ELF-1 (cell line): ENCODE measurements around the gene ACO2.

Experiments used
- DNase-seq: peaks from one replicate; pipeline ENCODE4 v3.0.0-alpha.2; 2016; ENCODE audit warnings: low read depth, low spot score

The ACO2 gene

GRCh38 chr22:41488596-41489385, 19.9 kb downstream of the ACO2 start:
- no peak for DNase-seq

- DNase-seq = no peak
Observed at GRCh38 chr22:41491374-41492100, 22.6 kb downstream of the ACO2 start.

- DNase-seq = no peak
Observed at GRCh38 chr22:41498303-41498835, 29.5 kb downstream of the ACO2 start.

GRCh38 chr22:41499624-41500280, 30.8 kb downstream of the ACO2 start:
- DNase-seq = no peak

- no peak for DNase-seq
Observed at GRCh38 chr22:41500303-41500702, 31.4 kb downstream of the ACO2 start.

GRCh38 chr22:41501209-41501608, 32.3 kb downstream of the ACO2 start:
- DNase-seq = no peak

- DNase-seq = no peak
Observed at GRCh38 chr22:41504397-41504796, 35.5 kb downstream of the ACO2 start.

- no peak for DNase-seq
Observed at GRCh38 chr22:41504816-41505215, 35.9 kb downstream of the ACO2 start.

- no peak for DNase-seq
Observed at GRCh38 chr22:41505511-41506220, 36.7 kb downstream of the ACO2 start.

- no peak for DNase-seq
Observed at GRCh38 chr22:41507330-41508063, 38.6 kb downstream of the ACO2 start.

- DNase-seq = no peak
Observed at GRCh38 chr22:41508770-41509170, 39.9 kb downstream of the ACO2 start.

- no peak for DNase-seq
Observed at GRCh38 chr22:41511521-41511968, 42.6 kb downstream of the ACO2 start.

- peak; percentile 94 for DNase-seq
Observed at GRCh38 chr22:41512421-41513194, 43.7 kb downstream of the ACO2 start.

GRCh38 chr22:41513391-41513790, 44.5 kb downstream of the ACO2 start:
- no peak for DNase-seq

GRCh38 chr22:41516462-41516861, 47.5 kb downstream of the ACO2 start:
- DNase-seq = no peak

GRCh38 chr22:41517172-41518047, 48.5 kb downstream of the ACO2 start:
- peak; percentile 82 for DNase-seq

- no peak for DNase-seq
Observed at GRCh38 chr22:41518048-41518347, 49.1 kb downstream of the ACO2 start.

- DNase-seq = no peak
Observed at GRCh38 chr22:41521126-41521525, 52.2 kb downstream of the ACO2 start.

- no peak for DNase-seq
Observed at GRCh38 chr22:41522813-41523212, 53.9 kb downstream of the ACO2 start.
